ENCODE results near the gene SLC7A14.

The SLC7A14 gene

GRCh38 chr3:170608475-170608874 is 22.6 kb upstream of the SLC7A14 start:
- H3K4me3 ChIP-seq (ENCODE audit: low read depth, low read length): no peak overlapping the region
- DNase-seq (ENCODE audit: low read depth): no peak
- TF ChIP-seq CTCF (IDR thresholded peaks at IDR 0.05; ENCODE audit: low read depth, low read length, missing control alignments): no peak

GRCh38 chr3:170606675-170607074 is 20.8 kb upstream of the SLC7A14 start:
- no peak for TF ChIP-seq CTCF (IDR thresholded peaks at IDR 0.05; ENCODE audit: low read depth, low read length, missing control alignments)
- H3K4me3 ChIP-seq (ENCODE audit: low read depth, low read length): no peak overlapping the region
- DNase-seq (ENCODE audit: low read depth): no peak

GRCh38 chr3:170605490-170605889 is 19.6 kb upstream of the SLC7A14 start:
- no peak overlapping the region for H3K4me3 ChIP-seq (ENCODE audit: low read depth, low read length)
- DNase-seq (ENCODE audit: low read depth): no peak
- no peak for TF ChIP-seq CTCF (IDR thresholded peaks at IDR 0.05; ENCODE audit: low read depth, low read length, missing control alignments)

GRCh38 chr3:170603770-170604510 is 18.1 kb upstream of the SLC7A14 start:
- TF ChIP-seq CTCF (IDR thresholded peaks at IDR 0.05; ENCODE audit: low read depth, low read length, missing control alignments): no peak
- no peak for DNase-seq (ENCODE audit: low read depth)
- no peak overlapping the region for H3K4me3 ChIP-seq (ENCODE audit: low read depth, low read length)

- no peak for TF ChIP-seq CTCF (IDR thresholded peaks at IDR 0.05; ENCODE audit: low read depth, low read length, missing control alignments)
- no peak for DNase-seq (ENCODE audit: low read depth)
- no peak overlapping the region for H3K4me3 ChIP-seq (ENCODE audit: low read depth, low read length)
Measured at GRCh38 chr3:170602556-170602955, 16.7 kb upstream of the SLC7A14 start.

- no peak overlapping the region for H3K4me3 ChIP-seq (ENCODE audit: low read depth, low read length)
- DNase-seq (ENCODE audit: low read depth): no peak
- TF ChIP-seq CTCF (IDR thresholded peaks at IDR 0.05; ENCODE audit: low read depth, low read length, missing control alignments): no peak
Measured at GRCh38 chr3:170600005-170600624, 14.2 kb upstream of the SLC7A14 start.

GRCh38 chr3:170599091-170599490 is 13.2 kb upstream of the SLC7A14 start:
- no peak for DNase-seq (ENCODE audit: low read depth)
- H3K4me3 ChIP-seq (ENCODE audit: low read depth, low read length): no peak overlapping the region
- TF ChIP-seq CTCF (IDR thresholded peaks at IDR 0.05; ENCODE audit: low read depth, low read length, missing control alignments): no peak

Measured in GM12864 (cell line).